K562 (cell line): Measurements from ENCODE around the gene GPRIN2. TPM values are rescaled to one million over a fixed set of nuclear protein-coding genes. Genes with fewer than 3 reads are reported as not detected.
A peak's percentile ranks its signal among the peaks of the same experiment; 100 is the strongest.

Source experiments
- CHD1 ChIP-seq: fragments of 200-600 bp; sonication (generic); IDR thresholded peaks from one replicate; pipeline ENCODE4 v1.6.1; 2012; ENCODE audit warnings: mild to moderate bottlenecking, moderate library complexity, low read length, inconsistent platforms
- CTBP1 ChIP-seq: fragments of 450-650 bp; IDR thresholded peaks from 2 replicates; pipeline ENCODE4 v1.6.1; 2016; ENCODE audit warnings: borderline replicate concordance
- NR4A1 ChIP-seq, 2 experiments: fragments of 250-450 bp in 1 of 2; fragments of 450-650 bp in 1 of 2; sonication (Bioruptor Pico) in 1 of 2; IDR thresholded peaks; 2 replicates each; pipeline versions ENCODE4 v1.4.0 to v1.6.1; 2016 to 2020; ENCODE audit warnings: mild to moderate bottlenecking in 2 of 2, missing compliant biosample characterization in 1 of 2, missing genetic modification characterization in 1 of 2, moderate library complexity in 1 of 2
- TAF7 ChIP-seq: fragments of 450-650 bp; IDR thresholded peaks from 2 replicates; pipeline ENCODE4 v1.6.1; 2016; ENCODE audit warnings: missing genetic modification characterization, missing compliant biosample characterization
- ZNF184 ChIP-seq: sonication (generic); formaldehyde crosslinking; IDR thresholded peaks from 2 replicates; pipeline ENCODE4 v1.5.0; 2020; ENCODE audit warnings: missing genetic modification reagents
- ZNF584 ChIP-seq: fragments of 200-800 bp; sonication (Bioruptor generic); IDR thresholded peaks from 2 replicates; pipeline ENCODE4 v1.6.1; 2016; ENCODE audit warnings: low read depth, mild to moderate bottlenecking, missing genetic modification characterization, missing compliant biosample characterization
- polyA plus RNA-seq, 8 experiments: library from polyadenylated mRNA; depleted of rRNA in 4 of 8; stranded (reverse) in 5 of 8; unstranded in 3 of 8; fragments of >200 nt; fragmentation: Nextera tagmentation in 2 of 8; fragmentation: Illumina TruSeq in 1 of 8; extraction: Ambion mirVana in 2 of 8; extraction: Trizol in 1 of 8; gene quantifications; 2 replicates each; pipeline versions ENCODE4 v1.2.1 to v1.2.3, GENCODE V29; 2011 to 2014; ENCODE audit warnings: inconsistent platforms in 1 of 8, missing spikeins in 1 of 8
- total RNA-seq, 7 experiments: library from RNA; depleted of rRNA in 6 of 7; stranded (reverse); fragments of >200 nt in 6 of 7; fragmentation: Illumina TruSeq in 2 of 7; extraction: Trizol in 2 of 7; gene quantifications; 2 replicates each; pipeline versions ENCODE4 v1.2.1 to v1.2.3, GENCODE V29; 2011 to 2021; ENCODE audit warnings: low replicate concordance in 1 of 7
- TF ChIP-seq, protein P1 (sequence below): fragments of 250-450 bp; sonication (Bioruptor Pico); IDR thresholded peaks from 2 replicates; pipeline ENCODE4 v1.5.0; 2020; ENCODE audit warnings: mild to moderate bottlenecking, borderline replicate concordance

Gene GPRIN2
- total and polyA plus RNA-seq, 9 of the 15 experiments (the other 6 are each of a cell fraction or from before 2014, with no cell fraction given), result not detected

DNA sequence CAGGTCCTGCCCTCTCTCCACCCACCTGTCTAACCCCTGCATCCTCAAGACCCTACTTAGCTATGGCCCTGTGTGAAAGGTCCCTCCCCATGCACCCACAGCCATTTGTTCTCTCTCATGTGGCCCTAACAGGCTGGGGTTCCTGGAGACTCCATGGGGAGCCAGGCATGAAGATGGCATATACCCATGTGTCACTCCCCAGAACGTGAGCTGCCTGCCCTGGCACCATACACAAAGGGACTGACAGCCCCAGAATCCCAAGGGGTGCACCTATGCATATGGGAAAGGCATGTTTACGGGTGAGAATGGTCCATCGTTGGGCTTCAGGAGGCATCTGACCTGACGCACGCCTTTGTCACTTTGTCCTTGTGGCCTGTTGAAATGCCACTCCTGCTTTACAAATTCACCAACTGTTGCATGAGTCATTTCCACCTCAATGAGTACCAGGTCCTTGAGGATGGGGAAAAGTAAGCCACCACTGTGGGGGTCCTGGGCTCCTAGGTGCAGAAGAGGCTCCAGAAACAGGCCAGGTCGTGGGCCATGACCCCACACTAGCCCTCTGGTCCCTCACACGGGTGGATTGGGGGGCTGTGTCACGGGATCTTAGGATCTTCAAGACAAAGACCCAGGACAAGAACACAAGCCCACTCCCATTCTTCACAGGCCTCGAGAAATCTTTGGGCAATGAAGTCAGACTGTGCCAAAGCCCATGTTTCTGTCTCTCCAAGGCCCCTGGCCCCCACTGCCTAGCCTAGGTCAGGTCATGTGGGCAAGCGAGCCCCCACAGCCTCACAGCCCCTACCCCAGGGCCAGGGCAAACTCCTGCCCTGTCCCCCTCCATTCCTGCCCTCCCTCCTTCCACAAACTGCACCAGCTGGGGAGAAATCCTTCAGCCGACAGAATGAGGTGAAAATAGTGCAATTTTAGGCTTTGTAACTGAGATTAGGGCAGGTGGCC is 8.6 kb downstream of the GPRIN2 start (continued):
- TF ChIP-seq TAF7 (no peak), ZNF584 (CRISPR knock-in tag) (no peak), ZNF184 (CRISPR knock-in tag) (0 out of 2 replicates have a peak, but pooled peaks have one; percentile 3), CHD1 (no peak), NR4A1 (CRISPR knock-in tag; IDR thresholded peaks at IDR 0.05) (0 out of 2 replicates have a peak, but pooled peaks have one; percentile 79), NR4A1 (tag; IDR thresholded peaks at IDR 0.05) (no peak), CTBP1 (0 out of 2 replicates have a peak, but pooled peaks have one; percentile 11)
- TF ChIP-seq, protein P1, sequence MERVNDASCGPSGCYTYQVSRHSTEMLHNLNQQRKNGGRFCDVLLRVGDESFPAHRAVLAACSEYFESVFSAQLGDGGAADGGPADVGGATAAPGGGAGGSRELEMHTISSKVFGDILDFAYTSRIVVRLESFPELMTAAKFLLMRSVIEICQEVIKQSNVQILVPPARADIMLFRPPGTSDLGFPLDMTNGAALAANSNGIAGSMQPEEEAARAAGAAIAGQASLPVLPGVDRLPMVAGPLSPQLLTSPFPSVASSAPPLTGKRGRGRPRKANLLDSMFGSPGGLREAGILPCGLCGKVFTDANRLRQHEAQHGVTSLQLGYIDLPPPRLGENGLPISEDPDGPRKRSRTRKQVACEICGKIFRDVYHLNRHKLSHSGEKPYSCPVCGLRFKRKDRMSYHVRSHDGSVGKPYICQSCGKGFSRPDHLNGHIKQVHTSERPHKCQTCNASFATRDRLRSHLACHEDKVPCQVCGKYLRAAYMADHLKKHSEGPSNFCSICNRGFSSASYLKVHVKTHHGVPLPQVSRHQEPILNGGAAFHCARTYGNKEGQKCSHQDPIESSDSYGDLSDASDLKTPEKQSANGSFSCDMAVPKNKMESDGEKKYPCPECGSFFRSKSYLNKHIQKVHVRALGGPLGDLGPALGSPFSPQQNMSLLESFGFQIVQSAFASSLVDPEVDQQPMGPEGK, result no peak
